ENCODE data around the gene VRK2.
"Not testable (repeated sequence)": the region's sequence is repeated elsewhere in the genome, so short reads cannot be mapped to it uniquely, and the experiment has no call there.

VRK2 gene

DNA sequence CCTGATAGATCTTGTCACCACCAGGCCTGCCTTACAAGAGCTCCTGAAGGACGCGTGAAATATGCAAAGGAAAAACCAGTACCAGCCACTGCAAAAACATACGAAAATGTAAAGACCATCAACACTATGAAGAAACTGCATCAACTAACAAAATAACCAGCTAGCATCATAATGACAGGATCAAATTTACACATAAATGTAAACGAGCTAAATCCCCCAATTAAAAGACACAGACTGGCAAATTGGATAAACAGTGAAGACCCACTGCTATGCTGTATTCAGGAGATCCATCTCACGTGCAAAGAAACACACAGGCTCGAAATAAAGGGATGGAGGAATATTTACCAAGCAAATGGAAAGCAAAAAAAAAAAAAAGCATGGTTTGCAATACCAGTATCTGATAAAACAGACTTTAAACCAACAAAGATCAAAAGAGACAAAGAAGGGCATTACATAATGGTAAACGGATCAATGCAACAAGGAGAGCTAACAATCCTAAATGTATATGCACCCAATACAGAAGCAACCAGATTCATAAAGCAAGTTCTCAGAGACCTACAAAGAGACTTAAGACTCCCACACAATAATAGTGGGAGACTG is 123.8 kb downstream of the VRK2 start:
- not testable (repeated sequence) for H3K27ac ChIP-seq (ENCODE audit: low read length); H3K9me3 ChIP-seq (ENCODE audit: control insufficient read depth in 1 of 2, low read length in 2 of 2); H3K36me3 ChIP-seq (ENCODE audit: control insufficient read depth in 1 of 2, insufficient read depth in 2 of 2, low read length in 2 of 2); H3K4me1 ChIP-seq (ENCODE audit: control insufficient read depth in 1 of 2, insufficient read depth in 2 of 2, low read length in 2 of 2); H3K27me3 ChIP-seq (ENCODE audit: low read depth, low read length); H3K4me3 ChIP-seq (ENCODE audit: low read depth in 1 of 2, low read length in 2 of 2)

DNA sequence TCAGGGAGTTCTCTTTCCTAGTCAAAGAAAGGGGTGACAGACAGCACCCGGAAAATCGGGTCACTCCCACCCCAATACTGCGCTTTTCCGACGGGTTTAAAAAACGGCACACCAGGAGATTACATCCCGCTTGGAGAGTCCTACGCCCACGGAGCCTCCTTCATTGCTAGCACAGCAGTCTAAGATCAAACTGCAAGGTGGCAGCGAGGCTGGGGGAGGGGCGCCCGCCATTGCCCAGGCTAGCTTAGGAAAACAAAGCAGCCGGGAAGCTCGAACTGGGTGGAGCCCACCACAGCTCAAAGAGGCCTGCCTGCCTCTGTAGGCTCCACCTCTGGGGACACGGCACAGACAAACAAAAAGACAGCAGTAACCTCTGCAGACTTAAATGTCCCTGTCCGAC is 125.2 kb downstream of the VRK2 start:
- not testable (repeated sequence) for H3K4me1 ChIP-seq (ENCODE audit: control insufficient read depth in 1 of 2, insufficient read depth in 2 of 2, low read length in 2 of 2); H3K9me3 ChIP-seq (ENCODE audit: control insufficient read depth in 1 of 2, low read length in 2 of 2); H3K27me3 ChIP-seq (ENCODE audit: low read depth, low read length); H3K27ac ChIP-seq (ENCODE audit: low read length); H3K4me3 ChIP-seq (ENCODE audit: low read depth in 1 of 2, low read length in 2 of 2); H3K36me3 ChIP-seq (ENCODE audit: control insufficient read depth in 1 of 2, insufficient read depth in 2 of 2, low read length in 2 of 2)

DNA sequence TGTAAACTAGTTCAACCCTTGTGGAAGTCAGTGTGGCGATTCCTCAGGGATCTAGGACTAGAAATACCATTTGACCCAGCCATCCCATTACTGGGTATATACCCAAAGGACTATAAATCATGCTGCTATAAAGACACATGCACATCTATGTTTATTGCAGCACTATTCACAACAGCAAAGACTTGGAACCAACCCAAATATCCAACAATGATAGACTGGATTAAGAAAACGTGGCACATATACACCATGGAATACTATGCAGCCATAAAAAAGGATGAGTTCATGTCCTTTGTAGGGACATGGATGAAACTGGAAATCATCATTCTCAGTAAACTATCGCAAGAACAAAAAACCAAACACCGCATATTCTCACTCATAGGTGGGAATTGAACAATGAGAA is 130.6 kb downstream of the VRK2 start:
- not testable (repeated sequence) for H3K27ac ChIP-seq (ENCODE audit: low read length); H3K36me3 ChIP-seq (ENCODE audit: control insufficient read depth in 1 of 2, insufficient read depth in 2 of 2, low read length in 2 of 2); H3K4me1 ChIP-seq (ENCODE audit: control insufficient read depth in 1 of 2, insufficient read depth in 2 of 2, low read length in 2 of 2); H3K4me3 ChIP-seq (ENCODE audit: low read depth in 1 of 2, low read length in 2 of 2); H3K9me3 ChIP-seq (ENCODE audit: control insufficient read depth in 1 of 2, low read length in 2 of 2); H3K27me3 ChIP-seq (ENCODE audit: low read depth, low read length)

DNA sequence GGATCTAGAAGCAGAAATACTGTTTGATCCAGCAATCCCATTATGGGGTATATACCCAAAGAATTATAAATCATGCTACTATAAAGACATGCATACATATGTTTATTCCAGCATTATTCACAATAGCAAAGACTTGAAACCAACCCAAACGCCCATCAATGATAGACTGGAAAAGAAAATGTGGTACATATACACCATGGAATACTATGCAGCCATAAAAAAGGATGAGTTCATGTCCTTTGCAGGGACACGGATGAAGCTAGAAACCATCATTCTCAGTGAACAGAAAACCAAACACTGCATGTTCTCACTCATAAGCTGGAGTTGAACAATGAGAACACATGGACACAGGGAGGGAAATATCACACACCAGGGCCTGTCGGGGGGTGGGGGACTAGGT is 133.6 kb downstream of the VRK2 start:
- not testable (repeated sequence) for H3K36me3 ChIP-seq (ENCODE audit: control insufficient read depth in 1 of 2, insufficient read depth in 2 of 2, low read length in 2 of 2); H3K4me3 ChIP-seq (ENCODE audit: low read depth in 1 of 2, low read length in 2 of 2); H3K27ac ChIP-seq (ENCODE audit: low read length); H3K27me3 ChIP-seq (ENCODE audit: low read depth, low read length); H3K9me3 ChIP-seq (ENCODE audit: control insufficient read depth in 1 of 2, low read length in 2 of 2); H3K4me1 ChIP-seq (ENCODE audit: control insufficient read depth in 1 of 2, insufficient read depth in 2 of 2, low read length in 2 of 2)

DNA sequence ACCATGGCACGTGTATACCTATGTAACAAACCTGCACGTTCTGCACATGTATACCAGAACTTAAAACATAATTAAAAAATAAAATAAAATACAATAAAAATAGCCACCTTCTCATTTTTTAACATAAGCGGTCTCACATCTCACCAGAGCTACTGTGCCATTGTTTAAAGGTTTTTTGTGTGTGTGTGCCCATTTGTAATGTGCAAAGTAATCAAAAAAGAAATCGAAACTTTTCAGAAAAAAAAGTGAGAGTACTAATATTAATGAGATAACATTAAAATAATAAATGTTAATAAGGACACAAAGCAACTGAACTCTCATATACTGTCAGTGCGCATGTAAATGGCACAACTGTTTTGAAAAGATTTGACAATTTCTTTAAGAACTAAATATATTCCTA is 134.0 kb downstream of the VRK2 start:
- H3K27ac ChIP-seq (ENCODE audit: low read length), result no peak overlapping the region
- no peaks in the 10 kb centered on the region for H3K9me3 ChIP-seq (ENCODE audit: control insufficient read depth in 1 of 2, low read length in 2 of 2)
- peaks cover 0 to 2% of the 10 kb centered on the region in 2 donors for H3K36me3 ChIP-seq (ENCODE audit: control insufficient read depth in 1 of 2, insufficient read depth in 2 of 2, low read length in 2 of 2)
- no peaks in the 10 kb centered on the region for H3K27me3 ChIP-seq (ENCODE audit: low read depth, low read length)
- no peak overlapping the region for H3K4me3 ChIP-seq (ENCODE audit: low read depth in 1 of 2, low read length in 2 of 2)
- H3K4me1 ChIP-seq (ENCODE audit: control insufficient read depth in 1 of 2, insufficient read depth in 2 of 2, low read length in 2 of 2), result no peaks in the 10 kb centered on the region

DNA sequence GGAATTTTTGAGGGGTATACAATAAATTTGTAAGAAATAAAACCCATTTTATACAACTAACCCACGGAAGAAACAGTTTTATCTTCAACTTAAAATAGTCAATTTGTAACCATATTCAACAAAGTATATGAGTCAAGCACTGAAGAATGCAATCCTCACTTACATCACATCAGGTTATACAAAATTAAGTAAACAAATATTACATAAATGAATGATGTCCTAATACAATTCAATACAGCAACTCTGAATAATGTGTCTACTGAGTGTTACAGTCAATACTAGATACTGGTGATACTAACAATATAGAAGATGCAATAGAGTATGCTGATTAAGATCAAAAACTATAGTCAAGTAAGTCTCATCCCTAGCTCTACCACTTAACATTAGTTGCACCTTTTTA is 135.9 kb downstream of the VRK2 start:
- Histone ChIP-seq H3K36me3 (ENCODE audit: control insufficient read depth in 1 of 2, insufficient read depth in 2 of 2, low read length in 2 of 2) (peaks cover 0 to 2% of the 10 kb centered on the region in 2 donors), H3K9me3 (ENCODE audit: control insufficient read depth in 1 of 2, low read length in 2 of 2) (no peaks in the 10 kb centered on the region), H3K4me3 (ENCODE audit: low read depth in 1 of 2, low read length in 2 of 2) (no peak overlapping the region), H3K27me3 (ENCODE audit: low read depth, low read length) (no peaks in the 10 kb centered on the region), H3K4me1 (ENCODE audit: control insufficient read depth in 1 of 2, insufficient read depth in 2 of 2, low read length in 2 of 2) (no peaks in the 10 kb centered on the region), H3K27ac (ENCODE audit: low read length) (no peak overlapping the region)

DNA sequence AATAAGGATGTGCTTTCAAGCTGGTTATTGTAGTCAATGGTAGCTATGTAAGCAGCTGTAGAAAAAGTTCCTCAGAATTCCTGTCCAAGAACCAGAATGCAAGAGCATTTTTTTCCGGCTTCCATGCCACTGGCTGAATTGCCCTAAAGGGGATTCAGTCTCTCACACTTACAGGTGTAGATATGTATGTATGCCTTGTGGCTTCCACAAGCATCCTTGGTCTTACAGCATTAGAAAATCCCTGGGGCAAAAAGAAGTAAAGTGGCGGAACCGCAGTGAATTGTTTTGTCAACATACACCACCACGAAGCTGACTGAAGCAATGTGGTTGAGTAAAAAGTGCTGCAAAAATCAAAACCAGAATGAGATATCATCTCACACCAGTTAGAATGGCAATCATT is 139.9 kb downstream of the VRK2 start:
- H3K36me3 ChIP-seq (ENCODE audit: control insufficient read depth in 1 of 2, insufficient read depth in 2 of 2, low read length in 2 of 2), result peaks cover 2 to 9% of the 10 kb centered on the region in 2 donors
- H3K27me3 ChIP-seq (ENCODE audit: low read depth, low read length), result no peaks in the 10 kb centered on the region
- H3K27ac ChIP-seq (ENCODE audit: low read length), result no peak overlapping the region
- no peak overlapping the region for H3K4me3 ChIP-seq (ENCODE audit: low read depth in 1 of 2, low read length in 2 of 2)
- H3K4me1 ChIP-seq (ENCODE audit: control insufficient read depth in 1 of 2, insufficient read depth in 2 of 2, low read length in 2 of 2), result no peaks in the 10 kb centered on the region
- H3K9me3 ChIP-seq (ENCODE audit: control insufficient read depth in 1 of 2, low read length in 2 of 2), result no peaks in the 10 kb centered on the region

DNA sequence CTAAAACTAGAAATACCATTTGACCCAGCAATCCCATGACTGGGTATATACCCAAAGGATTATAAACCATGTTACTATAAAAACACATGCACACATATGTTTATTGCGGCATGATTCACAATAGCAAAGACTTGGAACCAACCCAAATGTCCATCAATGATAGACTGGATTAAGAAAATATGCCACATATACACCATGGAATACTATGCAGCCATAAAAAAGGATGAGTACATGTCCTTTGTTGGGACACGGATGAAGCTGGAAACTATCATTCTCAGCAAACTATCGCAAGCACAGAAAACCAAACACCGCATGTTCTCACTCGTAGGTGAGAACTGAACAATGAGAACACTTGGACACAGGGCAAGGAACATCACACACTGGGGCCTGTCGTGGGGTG is 140.4 kb downstream of the VRK2 start:
- H3K27me3 ChIP-seq (ENCODE audit: low read depth, low read length); H3K9me3 ChIP-seq (ENCODE audit: control insufficient read depth in 1 of 2, low read length in 2 of 2); H3K4me1 ChIP-seq (ENCODE audit: control insufficient read depth in 1 of 2, insufficient read depth in 2 of 2, low read length in 2 of 2); H3K27ac ChIP-seq (ENCODE audit: low read length); H3K4me3 ChIP-seq (ENCODE audit: low read depth in 1 of 2, low read length in 2 of 2); H3K36me3 ChIP-seq (ENCODE audit: control insufficient read depth in 1 of 2, insufficient read depth in 2 of 2, low read length in 2 of 2): not testable (repeated sequence)

DNA sequence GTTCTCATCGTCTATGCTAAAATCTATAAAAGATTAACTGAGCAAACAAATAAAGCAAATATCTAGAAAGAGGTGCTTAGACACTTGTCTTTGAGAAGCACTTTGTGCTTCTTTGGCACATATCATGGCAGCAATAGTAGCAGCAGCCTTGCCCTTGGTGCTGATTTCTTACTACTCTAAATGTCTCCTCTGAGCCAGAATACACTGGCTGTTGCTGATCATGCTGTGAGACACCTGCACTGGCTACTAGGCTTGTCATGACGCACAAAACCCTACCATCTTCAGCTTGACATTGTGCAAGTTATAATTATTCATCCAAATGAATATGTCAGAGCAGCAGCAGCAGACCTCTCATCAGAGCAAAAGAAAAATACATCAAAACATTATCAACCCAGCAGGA is 147.9 kb downstream of the VRK2 start:
- H3K27me3 ChIP-seq (ENCODE audit: low read depth, low read length), result no peaks in the 10 kb centered on the region
- no peaks in the 10 kb centered on the region for H3K4me1 ChIP-seq (ENCODE audit: control insufficient read depth in 1 of 2, insufficient read depth in 2 of 2, low read length in 2 of 2)
- H3K36me3 ChIP-seq (ENCODE audit: control insufficient read depth in 1 of 2, insufficient read depth in 2 of 2, low read length in 2 of 2), result peaks cover 0 to 5% of the 10 kb centered on the region in 2 donors
- no peak overlapping the region for H3K27ac ChIP-seq (ENCODE audit: low read length)
- no peak overlapping the region for H3K4me3 ChIP-seq (ENCODE audit: low read depth in 1 of 2, low read length in 2 of 2)
- no peaks in the 10 kb centered on the region for H3K9me3 ChIP-seq (ENCODE audit: control insufficient read depth in 1 of 2, low read length in 2 of 2)

DNA sequence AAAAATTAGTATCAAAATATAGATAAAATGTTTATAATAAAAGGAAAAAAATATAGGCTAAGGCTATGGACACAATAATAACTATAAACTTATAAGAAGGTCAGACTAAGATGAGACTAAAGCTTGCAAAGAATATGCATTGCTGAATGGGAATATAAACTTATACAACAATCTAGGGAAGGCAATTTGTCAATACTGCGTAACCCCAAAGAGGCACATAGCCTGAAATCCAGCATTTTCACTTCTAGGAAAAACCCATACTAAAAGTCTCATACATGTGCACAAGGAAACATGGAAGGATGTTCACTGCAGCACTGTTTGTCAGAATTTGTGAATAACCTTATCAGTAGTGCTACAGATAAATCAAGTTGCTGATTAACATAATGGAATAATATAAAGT is 149.1 kb downstream of the VRK2 start:
- no peak overlapping the region for H3K4me3 ChIP-seq (ENCODE audit: low read depth in 1 of 2, low read length in 2 of 2)
- H3K4me1 ChIP-seq (ENCODE audit: control insufficient read depth in 1 of 2, insufficient read depth in 2 of 2, low read length in 2 of 2), result no peaks in the 10 kb centered on the region
- H3K27me3 ChIP-seq (ENCODE audit: low read depth, low read length), result no peaks in the 10 kb centered on the region
- no peak overlapping the region for H3K27ac ChIP-seq (ENCODE audit: low read length)
- H3K36me3 ChIP-seq (ENCODE audit: control insufficient read depth in 1 of 2, insufficient read depth in 2 of 2, low read length in 2 of 2), result peaks cover 0 to 5% of the 10 kb centered on the region in 2 donors
- no peaks in the 10 kb centered on the region for H3K9me3 ChIP-seq (ENCODE audit: control insufficient read depth in 1 of 2, low read length in 2 of 2)

DNA sequence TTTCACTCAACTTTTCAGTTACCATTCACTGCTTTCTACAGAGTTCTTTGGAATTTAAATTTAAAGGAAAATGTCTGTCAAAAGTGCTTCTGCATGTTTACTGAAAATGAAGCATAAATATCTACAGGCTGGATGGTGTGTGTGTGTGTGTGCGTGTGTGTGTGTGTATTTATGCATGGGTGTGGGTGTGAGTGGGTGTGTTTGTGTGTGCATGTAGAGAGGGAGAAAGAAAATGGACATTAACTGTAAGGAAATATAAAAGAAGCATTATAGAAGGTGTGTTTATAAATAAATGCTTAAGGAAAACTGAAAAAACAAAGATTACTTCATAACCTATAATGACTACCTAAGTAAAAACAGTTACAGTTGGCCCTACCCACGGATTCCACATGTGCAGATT is 151.3 kb downstream of the VRK2 start:
- Histone ChIP-seq H3K27me3 (ENCODE audit: low read depth, low read length) (no peaks in the 10 kb centered on the region), H3K9me3 (ENCODE audit: control insufficient read depth in 1 of 2, low read length in 2 of 2) (no peaks in the 10 kb centered on the region), H3K4me1 (ENCODE audit: control insufficient read depth in 1 of 2, insufficient read depth in 2 of 2, low read length in 2 of 2) (no peaks in the 10 kb centered on the region), H3K4me3 (ENCODE audit: low read depth in 1 of 2, low read length in 2 of 2) (no peak overlapping the region), H3K36me3 (ENCODE audit: control insufficient read depth in 1 of 2, insufficient read depth in 2 of 2, low read length in 2 of 2) (peaks cover 0 to 5% of the 10 kb centered on the region in 2 donors), H3K27ac (ENCODE audit: low read length) (no peak overlapping the region)

DNA sequence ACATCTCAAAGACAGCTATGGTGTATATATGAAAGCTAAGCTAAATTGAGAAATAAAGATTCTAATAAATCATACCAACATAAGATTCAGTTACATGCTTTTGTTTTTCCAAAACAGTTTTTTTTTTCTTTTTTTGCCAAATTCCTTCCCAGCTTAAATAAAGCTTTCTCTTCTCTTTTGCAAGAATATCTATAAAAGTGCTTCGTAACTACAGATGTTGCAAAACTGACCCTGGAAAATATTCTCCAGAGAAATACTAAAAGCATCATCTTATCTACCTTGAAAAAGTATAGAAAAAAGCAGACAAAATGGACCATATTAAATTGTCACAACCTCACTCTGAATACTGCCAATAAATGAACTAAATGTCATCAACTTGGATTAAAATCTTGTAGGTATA is 155.8 kb downstream of the VRK2 start:
- Histone ChIP-seq H3K36me3 (ENCODE audit: control insufficient read depth in 1 of 2, insufficient read depth in 2 of 2, low read length in 2 of 2) (peaks cover 0 to 10% of the 10 kb centered on the region in 2 donors), H3K9me3 (ENCODE audit: control insufficient read depth in 1 of 2, low read length in 2 of 2) (no peaks in the 10 kb centered on the region), H3K4me3 (ENCODE audit: low read depth in 1 of 2, low read length in 2 of 2) (no peak overlapping the region), H3K4me1 (ENCODE audit: control insufficient read depth in 1 of 2, insufficient read depth in 2 of 2, low read length in 2 of 2) (no peaks in the 10 kb centered on the region), H3K27me3 (ENCODE audit: low read depth, low read length) (no peaks in the 10 kb centered on the region), H3K27ac (ENCODE audit: low read length) (no peak overlapping the region)
